ENCODE data around the gene FANCD2. TPM values are rescaled to one million over a fixed set of nuclear protein-coding genes. Genes with fewer than 3 reads are reported as not detected.

FANCD2 gene
- total RNA-seq, 1 donor from 2014 or later: 3.6 TPM

DNA sequence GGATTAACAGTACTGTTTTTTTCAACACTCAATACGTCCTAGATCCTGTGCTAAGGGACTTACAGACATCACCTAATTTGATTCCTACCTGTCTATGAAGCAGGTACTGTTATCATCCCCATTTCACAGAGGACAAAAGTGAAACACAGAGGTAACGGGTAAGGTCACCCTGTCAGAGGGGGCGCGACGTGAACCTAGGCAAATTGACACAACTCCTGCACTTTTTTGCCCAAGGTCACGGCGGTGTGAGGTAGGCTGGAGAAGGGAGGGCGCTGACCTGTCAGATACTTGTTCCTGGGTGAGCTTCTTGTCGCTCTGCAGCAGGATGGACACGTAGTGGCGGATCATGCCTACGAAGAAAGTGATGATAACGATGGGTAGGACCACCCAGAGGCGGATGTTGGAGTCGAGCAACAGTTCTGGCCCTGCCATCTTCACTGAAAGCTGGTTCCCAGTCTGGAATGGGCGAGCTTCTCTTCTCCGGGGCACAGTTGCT is 40.0 kb upstream of the FANCD2 start:
- Mint-ChIP-seq H3K4me1 (ENCODE audit: low read depth) (peaks cover 21% of the 10 kb centered on the region), H3K4me3 (ENCODE audit: unreplicated experiment) (peak overlapping the region; percentile 94), H3K9me3 (ENCODE audit: low read depth) (no peaks in the 10 kb centered on the region), H3K27me3 (ENCODE audit: low read depth) (no peaks in the 10 kb centered on the region), H3K27ac (ENCODE audit: unreplicated experiment) (peak overlapping the region; percentile 93), H3K36me3 (ENCODE audit: low read depth) (no peaks in the 10 kb centered on the region)
- DNase-seq (ENCODE audit: low spot score): no peak
- TF ChIP-seq, protein P1, sequence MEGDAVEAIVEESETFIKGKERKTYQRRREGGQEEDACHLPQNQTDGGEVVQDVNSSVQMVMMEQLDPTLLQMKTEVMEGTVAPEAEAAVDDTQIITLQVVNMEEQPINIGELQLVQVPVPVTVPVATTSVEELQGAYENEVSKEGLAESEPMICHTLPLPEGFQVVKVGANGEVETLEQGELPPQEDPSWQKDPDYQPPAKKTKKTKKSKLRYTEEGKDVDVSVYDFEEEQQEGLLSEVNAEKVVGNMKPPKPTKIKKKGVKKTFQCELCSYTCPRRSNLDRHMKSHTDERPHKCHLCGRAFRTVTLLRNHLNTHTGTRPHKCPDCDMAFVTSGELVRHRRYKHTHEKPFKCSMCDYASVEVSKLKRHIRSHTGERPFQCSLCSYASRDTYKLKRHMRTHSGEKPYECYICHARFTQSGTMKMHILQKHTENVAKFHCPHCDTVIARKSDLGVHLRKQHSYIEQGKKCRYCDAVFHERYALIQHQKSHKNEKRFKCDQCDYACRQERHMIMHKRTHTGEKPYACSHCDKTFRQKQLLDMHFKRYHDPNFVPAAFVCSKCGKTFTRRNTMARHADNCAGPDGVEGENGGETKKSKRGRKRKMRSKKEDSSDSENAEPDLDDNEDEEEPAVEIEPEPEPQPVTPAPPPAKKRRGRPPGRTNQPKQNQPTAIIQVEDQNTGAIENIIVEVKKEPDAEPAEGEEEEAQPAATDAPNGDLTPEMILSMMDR (IDR thresholded peaks at IDR 0.05): peak; percentile 12

DNA sequence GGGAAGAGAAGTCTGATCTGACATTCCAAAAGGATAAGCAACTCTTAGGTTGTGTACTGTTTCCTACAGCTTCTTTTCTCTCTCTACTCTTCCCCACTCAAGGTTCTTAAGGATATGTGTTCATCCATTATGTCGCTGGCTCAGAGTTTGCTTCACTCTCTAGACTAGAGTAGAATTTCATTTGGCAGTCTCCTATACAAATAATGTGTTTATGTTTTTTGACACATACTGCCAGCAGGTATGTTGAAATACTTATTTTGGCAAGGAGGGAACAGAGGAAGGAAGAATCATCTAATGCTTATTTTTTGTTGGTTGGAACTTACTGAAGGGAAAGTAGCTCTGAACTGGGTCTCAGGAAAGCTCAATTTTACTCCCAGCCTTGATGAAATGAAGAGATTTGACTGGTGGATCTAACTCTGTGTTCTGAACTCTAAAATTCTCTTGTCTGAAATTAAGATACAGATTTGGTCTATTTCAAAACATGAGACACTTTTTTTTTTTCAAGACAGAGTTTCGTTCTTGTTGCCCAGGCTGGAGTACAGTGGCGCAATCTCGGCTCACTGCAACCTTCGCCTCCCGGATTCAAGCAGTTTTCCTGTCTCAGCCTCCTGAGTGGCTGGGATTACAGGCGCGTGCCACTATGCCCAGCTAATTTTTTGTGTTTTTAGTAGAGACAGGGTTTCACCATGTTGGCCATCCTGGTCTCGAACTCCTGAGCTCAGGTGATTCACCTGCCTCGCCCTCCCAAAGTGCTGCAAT is 32.0 kb upstream of the FANCD2 start:
- Mint-ChIP-seq H3K9me3 (ENCODE audit: low read depth) (no peaks in the 10 kb centered on the region), H3K4me3 (ENCODE audit: unreplicated experiment) (no peak overlapping the region), H3K27me3 (ENCODE audit: low read depth) (no peaks in the 10 kb centered on the region), H3K4me1 (ENCODE audit: low read depth) (no peaks in the 10 kb centered on the region), H3K36me3 (ENCODE audit: low read depth) (no peaks in the 10 kb centered on the region), H3K27ac (ENCODE audit: unreplicated experiment) (no peak overlapping the region)
- TF ChIP-seq, protein P1 (IDR thresholded peaks at IDR 0.05): no peak
- no peak for DNase-seq (ENCODE audit: low spot score)

DNA sequence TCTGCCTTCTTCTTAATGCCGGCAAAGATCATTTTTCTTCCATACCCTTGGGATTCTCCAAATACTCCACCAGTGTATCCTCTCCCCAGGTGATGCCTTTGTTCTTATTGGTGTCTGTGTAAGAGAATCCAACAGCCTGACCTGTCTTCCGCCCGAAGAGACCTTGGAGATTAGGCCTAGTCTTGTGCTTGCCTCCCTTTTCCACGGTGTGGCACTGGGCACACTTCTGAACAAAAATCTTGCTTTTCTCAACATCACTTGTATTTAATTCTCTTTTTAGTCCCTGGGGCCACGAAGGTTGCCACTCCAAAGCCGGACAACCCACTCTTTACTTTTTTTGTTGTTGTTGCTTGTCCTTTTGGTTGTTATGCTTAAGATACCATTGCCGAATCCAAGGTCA is 25.6 kb upstream of the FANCD2 start:
- TF ChIP-seq, protein P1 (IDR thresholded peaks at IDR 0.05): no peak
- H3K36me3 Mint-ChIP-seq (ENCODE audit: low read depth): peaks cover 3% of the 10 kb centered on the region
- H3K4me1 Mint-ChIP-seq (ENCODE audit: low read depth): peaks cover 6% of the 10 kb centered on the region
- H3K4me3 Mint-ChIP-seq (ENCODE audit: unreplicated experiment): no peak overlapping the region
- H3K9me3 Mint-ChIP-seq (ENCODE audit: low read depth): no peaks in the 10 kb centered on the region
- H3K27ac Mint-ChIP-seq (ENCODE audit: unreplicated experiment): no peak overlapping the region
- H3K27me3 Mint-ChIP-seq (ENCODE audit: low read depth): no peaks in the 10 kb centered on the region
- DNase-seq (ENCODE audit: low spot score): no peak

DNA sequence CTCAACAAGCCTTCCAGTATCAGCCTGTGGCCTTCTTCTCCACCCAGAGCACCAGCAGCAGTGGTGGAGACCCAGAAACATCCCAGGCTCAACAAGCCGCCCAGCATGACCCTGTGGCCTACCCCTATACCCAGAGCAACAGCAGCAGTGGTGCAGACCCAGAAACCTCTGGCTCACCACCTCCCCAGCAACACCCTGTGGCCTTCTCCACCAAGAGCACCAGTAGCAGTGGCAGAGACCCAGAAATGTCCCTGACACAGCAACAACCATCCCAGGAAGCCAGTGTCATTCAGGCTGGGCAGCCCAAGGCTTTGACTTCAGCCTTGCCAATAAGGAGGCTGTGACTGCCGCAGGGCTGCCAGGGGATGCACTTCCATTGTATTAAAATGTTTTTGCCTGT is 23.3 kb upstream of the FANCD2 start:
- H3K4me1 Mint-ChIP-seq (ENCODE audit: low read depth): peaks cover 6% of the 10 kb centered on the region

DNA sequence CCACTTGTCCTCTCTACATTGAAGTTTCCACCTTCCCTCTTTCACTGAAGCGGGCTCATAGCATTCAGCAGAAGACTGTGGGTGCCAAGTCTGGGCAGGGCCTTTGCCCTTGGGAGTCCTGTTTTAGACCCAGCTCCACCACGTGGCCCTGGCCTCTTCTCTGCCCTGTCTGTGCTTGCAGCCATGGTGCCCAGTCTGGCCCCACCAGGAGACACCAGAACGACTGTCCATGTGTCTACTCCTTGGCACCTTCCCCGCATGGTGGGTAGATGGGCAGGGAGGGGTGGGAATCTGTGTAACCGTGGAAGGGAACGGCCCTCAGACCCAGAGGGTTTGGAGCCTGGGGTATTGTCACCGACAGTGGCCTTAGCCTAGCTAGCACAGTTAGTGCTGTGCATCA is 21.7 kb upstream of the FANCD2 start:
- Mint-ChIP-seq H3K4me1 (ENCODE audit: low read depth) (peaks cover 17% of the 10 kb centered on the region), H3K4me3 (ENCODE audit: unreplicated experiment) (no peak overlapping the region), H3K9me3 (ENCODE audit: low read depth) (no peaks in the 10 kb centered on the region), H3K27ac (ENCODE audit: unreplicated experiment) (no peak overlapping the region), H3K36me3 (ENCODE audit: low read depth) (peaks cover 3% of the 10 kb centered on the region), H3K27me3 (ENCODE audit: low read depth) (no peaks in the 10 kb centered on the region)
- TF ChIP-seq, protein P1 (IDR thresholded peaks at IDR 0.05): no peak
- no peak for DNase-seq (ENCODE audit: low spot score)

More for the DNA sequence above, 23.3 kb upstream of the FANCD2 start:
- no peak for DNase-seq (ENCODE audit: low spot score)
- no peak overlapping the region for H3K4me3 Mint-ChIP-seq (ENCODE audit: unreplicated experiment)
- H3K36me3 Mint-ChIP-seq (ENCODE audit: low read depth): peaks cover 3% of the 10 kb centered on the region
- no peaks in the 10 kb centered on the region for H3K27me3 Mint-ChIP-seq (ENCODE audit: low read depth)
- TF ChIP-seq, protein P1 (IDR thresholded peaks at IDR 0.05): no peak
- no peak overlapping the region for H3K27ac Mint-ChIP-seq (ENCODE audit: unreplicated experiment)
- no peaks in the 10 kb centered on the region for H3K9me3 Mint-ChIP-seq (ENCODE audit: low read depth)

Measured in chondrocyte (in vitro differentiated cells).